ENCODE results near the gene GDI2.
A peak's percentile ranks its signal among the peaks of the same experiment; 100 is the strongest.
"Not testable (repeated sequence)": the region's sequence is repeated elsewhere in the genome, so short reads cannot be mapped to it uniquely, and the experiment has no call there.

Gene GDI2

DNA sequence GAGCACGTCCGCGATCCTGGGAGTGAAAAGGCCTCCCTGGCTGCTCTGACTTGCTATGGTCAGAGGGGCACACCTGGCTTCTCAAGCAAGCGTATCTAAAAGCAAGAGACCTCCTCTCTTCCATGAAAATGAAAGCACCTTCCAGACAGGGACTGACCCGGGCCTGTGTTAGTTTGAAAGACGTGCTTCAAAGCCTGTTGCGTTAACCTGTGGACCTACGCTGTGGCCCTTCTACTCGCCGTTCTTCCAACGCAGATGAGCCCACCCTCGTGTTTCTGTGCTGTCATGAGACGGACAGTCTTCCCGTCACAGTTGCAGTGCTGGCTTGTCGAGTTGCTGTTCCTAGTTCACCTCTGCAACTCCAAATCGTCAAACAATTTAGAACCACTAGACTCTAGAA, 15.5 kb upstream of the GDI2 start:
- DNase-seq (ENCODE audit: low read depth in 2 of 2, low spot score in 1 of 2) = no peak

DNA sequence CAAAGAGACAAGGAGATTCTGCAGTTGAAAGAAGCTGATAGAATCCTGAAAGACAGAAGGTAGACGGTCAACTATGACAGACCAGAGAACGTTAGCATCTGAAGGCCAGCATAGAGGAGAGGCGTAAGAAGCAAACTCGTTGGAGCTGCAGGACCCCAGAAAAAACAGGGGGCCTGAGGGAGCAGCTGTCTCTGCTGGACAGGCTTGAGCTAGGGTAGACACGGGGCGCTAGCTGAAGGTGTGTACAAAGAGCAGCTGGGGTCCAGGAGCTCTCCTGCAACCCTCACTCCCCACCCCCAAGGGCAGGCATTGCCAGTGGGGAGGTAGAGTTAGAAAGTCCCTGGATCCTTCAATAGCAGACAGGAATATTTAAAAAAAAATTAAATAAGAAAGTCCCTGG, 14.6 kb upstream of the GDI2 start:
- no peak for DNase-seq (ENCODE audit: low read depth in 2 of 2, low spot score in 1 of 2)

DNA sequence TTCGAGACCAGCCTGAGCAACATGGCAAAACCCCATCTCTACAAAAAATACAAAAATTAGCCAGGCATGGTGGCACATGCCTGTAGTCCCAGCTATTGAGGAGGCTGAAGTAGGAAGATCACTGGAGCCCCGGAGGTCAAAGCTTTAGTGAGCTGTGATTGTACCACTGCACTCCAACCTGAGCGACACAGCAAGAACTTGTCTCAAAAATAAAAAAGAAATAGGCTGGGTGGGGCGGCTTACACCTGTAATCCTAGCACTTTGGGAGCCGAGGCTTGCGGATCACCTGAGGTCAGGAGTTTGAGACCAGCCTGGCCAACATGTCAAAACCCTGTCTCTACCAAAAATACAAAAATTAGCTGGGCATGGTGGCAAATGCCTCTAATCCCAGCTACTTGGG, 13.3 kb upstream of the GDI2 start:
- DNase-seq (ENCODE audit: low read depth in 2 of 2, low spot score in 1 of 2) = not testable (repeated sequence)

DNA sequence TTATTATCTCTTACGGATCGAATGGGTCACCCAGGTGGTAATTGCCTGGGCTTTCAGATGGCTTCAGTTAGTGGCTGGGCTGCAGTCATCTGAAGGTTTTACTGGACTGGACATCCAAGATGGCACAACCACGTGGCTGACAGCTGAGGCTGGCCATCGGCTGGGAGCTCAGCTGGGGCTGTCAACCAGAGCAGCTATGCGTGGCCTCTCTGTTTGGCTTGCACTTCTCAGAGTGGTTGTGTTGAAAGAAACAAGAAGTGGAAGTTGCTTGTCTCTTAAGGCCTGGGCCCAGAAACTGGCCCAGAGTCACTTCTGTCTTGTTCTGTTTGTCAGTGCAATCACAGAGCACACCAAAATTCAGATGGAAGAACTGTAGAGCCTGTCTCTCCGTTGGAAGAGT, 5.7 kb upstream of the GDI2 start:
- DNase-seq (ENCODE audit: low read depth in 2 of 2, low spot score in 1 of 2) = no peak

DNA sequence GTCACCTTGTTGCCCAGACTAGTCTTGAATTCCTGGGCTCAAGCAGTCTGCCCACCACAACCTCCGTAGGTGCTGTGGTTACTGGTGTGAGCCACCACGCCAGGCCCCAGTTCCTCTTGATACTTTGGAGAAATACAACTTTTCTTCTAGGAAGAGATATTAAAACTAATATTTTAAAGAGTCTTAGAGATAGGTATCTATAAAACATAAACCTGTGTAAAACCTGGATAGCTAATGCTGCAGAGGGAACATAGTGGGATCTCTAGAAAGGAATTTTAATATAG, 4.8 kb upstream of the GDI2 start:
- no peak for DNase-seq (ENCODE audit: low read depth in 2 of 2, low spot score in 1 of 2)

DNA sequence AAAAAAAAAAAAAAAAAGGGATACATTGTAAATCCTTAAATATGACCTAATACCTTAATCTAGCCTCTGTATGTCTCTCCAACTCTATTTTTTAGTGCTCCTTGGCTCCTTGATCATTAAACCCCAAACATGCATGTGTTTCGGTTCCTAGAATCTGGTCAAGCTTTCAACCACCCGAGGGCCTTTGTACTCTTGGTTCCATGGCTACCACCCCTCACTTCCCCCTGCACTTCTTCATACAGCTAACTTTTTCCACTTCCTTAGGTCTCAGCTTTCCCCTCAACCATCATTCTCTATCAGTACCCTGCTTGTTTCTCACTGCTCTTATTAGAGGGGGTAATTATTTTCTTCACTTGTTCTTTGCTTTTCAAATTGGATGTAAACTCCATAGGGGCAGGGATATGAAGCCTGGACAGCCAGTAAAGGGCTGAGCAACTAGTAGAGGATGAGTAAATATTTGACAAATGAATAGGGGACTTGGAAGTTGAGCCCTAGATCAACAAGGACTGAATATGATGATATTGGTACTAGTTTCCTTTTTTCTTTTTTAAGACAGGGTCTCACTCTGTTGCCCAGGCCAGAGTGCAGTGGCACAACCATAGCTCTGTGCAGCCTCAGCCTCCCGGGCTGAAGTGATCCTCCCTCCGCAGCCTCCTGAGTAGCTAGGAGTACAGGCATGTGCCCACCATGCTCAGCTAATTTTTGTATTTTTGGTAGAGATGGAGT, 4.3 kb upstream of the GDI2 start:
- DNase-seq (ENCODE audit: low read depth in 2 of 2, low spot score in 1 of 2) = no peak

DNA sequence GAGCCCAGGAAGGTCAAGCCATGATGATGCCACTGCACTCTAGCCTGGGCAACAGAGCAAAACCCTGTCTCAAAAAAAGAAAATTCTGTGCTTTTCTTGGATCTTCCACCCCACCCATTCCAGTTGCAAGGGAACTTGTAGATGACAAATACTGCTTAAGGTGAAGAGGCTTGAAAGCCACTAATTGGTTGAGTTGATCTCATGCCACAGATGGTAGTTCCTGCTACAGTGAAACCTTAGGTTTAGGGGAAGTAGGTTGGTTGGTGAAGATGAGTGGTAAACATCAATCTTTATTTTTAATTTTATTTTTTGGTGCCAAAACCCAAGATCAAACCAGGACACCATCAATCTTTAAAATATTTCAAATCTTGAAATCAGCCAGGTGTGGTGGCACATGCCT, 2.9 kb upstream of the GDI2 start:
- no peak for DNase-seq (ENCODE audit: low read depth in 2 of 2, low spot score in 1 of 2)

DNA sequence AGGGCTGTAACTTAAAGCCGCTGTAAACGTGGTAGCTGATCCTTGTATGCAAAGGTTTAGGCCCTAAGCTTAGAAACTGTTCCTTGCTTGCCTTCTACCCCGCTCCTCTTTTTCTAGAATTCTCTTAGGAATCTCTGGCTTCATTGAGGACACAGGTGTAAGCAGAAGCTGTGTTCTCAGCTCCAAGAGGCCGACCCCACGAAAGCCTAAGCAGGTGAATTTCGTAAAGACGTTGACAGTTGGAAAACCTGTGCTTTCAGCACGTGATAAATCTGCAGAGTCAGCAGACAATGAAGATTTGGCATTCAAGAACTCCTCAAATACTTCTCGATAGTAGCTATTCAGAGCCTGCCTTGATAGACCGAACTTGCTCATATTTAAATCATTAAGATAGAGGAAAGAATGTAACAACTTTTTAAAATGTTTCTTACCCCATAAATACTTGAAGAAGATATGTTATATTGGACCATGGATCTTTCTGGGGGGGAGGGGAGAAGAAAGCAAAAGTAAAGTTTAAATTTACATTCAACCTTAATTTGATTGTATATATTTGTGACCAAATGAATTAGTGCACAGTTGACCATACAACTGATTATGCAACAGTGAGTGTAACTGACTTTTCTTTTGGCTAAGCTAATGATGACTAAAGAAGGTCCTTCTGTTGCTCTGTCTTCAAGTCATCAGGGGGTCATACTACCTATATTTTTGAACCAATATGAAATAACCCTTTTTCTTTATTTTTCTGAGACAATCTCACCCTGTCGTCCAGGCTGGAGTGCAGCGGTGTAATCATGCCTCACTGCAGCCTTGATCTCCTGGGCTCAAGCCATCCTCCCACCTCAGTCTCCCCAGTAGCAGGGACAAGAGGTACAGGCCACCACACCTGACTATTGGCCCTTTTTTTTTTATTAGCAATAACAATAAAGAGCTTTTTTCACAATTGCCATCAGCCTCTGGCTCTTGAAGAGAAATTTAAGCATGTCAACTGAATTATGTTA, 1.2 kb upstream of the GDI2 start:
- DNase-seq (ENCODE audit: low read depth in 2 of 2, low spot score in 1 of 2) = no peak

DNA sequence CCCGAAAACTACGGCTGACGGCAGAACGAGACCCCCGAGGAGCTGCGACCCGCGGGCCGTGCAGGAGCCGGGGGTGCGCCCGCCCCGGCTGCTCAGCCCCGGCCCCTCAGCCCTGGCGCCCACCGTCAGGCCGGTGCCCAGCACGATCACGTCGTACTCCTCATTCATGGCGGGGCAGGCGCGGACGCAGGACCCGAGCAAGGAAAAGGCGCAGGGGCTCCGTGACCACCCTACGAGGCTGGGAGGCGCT, 218 bp downstream of the GDI2 start:
- peak in 1 of 2 donors; percentile 8 for DNase-seq (ENCODE audit: low read depth in 2 of 2, low spot score in 1 of 2)

DNA sequence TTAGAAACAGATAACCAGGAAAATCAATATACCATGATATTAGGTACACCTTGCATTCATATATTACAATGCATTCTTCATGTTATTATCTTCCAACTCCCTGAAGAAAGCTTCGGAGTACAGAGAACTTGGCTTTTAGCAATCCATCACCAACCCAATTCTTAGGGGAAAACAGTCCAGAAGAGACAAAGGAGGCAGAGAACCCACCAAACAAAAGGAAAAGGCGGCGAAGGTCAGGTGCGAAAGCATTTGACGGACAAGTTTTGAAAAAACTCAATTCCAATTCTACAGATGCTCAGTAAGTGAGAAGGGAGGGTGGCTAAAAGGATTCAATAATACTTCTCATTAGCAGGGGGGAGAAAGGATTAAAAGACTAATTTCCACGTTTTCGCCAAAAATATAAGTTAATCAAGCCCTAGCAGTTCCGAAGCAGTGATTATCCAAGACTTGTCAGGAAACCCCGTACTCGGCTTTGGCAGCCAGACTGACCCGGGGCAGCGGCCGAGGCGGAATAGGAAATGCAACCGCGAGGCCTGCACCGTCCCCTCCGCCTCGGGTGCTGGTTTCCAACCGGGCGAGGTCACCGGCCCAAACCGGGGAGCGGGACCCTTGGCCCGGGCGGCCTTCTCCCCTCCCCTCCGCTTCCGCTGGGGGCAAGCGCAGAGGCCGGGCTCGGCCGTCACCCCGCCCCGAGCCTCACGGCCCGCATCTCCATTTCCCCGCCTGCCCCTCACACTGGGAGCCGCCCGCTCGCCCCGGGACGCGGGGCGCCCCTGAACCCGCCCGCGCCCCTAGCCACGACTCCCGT, 747 bp downstream of the GDI2 start:
- peak; percentile 9 for DNase-seq (ENCODE audit: low read depth in 2 of 2, low spot score in 1 of 2)

DNA sequence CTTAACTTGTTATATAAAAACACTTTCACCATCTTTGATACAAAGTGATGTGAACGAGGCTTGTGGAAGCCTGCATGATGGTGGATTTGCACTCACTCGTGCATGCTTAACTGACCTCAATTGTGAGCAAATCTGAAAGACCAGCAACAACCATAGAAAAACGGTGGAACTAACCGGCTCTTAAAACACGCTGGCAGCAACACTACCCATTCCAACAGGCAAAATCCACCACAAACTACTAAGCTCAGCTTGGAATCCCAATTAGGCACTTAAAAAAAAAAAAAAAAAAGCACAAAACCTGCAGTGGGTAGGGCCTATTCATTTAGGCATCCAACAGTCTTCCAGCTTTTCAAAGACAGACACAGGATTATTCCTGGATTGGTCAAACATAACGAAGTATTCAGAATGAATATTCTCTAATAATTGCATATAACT, 1.8 kb downstream of the GDI2 start:
- DNase-seq (ENCODE audit: low read depth in 2 of 2, low spot score in 1 of 2) = no peak

DNA sequence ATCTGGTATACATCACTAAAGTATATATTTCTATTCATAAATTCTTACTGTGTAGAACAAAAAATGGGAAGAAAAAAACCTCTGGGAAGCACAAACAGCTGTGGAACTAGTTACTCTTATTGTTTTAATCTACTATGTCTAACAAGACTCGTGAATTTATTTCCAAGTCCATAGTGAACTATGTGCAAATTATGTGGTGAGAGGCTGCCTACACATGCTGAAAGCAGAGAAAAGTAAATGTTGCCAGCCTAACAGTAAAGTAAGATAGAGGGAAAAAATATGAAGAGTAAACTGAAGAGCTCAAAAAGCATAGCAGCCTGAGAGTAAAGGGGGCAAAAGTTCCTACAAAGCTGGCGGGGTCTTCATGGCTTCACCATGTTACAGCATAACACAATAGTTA, 3.0 kb downstream of the GDI2 start:
- DNase-seq (ENCODE audit: low read depth in 2 of 2, low spot score in 1 of 2) = no peak

DNA sequence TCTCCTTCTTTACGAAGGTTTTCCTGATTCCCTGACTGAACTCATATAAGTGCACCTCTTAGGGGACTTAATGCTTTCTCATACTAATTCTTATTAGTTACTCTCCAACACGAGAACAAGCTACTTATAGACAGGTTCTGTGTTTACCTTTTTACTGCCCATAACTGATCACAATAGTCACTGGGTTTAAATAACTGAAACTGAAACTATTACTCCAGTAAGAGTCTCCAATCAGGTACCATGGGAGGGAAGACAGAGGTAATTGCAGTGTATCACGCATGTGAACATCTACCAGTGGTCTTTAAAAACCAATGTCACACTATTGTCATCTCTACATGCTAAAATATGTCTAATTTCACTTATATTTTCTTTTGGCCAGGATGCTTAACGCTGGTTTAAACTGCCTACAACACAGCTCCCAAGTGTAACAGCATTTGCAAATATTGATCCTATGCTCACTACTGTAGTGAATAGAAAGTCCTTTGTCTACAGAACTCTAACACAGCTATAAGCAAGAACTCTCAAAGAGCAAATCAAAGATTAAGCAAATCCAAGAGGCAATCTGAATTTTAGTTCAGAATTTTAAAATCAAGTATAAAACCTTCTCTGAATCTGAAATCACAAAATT, 3.6 kb downstream of the GDI2 start:
- no peak for DNase-seq (ENCODE audit: low read depth in 2 of 2, low spot score in 1 of 2)

DNA sequence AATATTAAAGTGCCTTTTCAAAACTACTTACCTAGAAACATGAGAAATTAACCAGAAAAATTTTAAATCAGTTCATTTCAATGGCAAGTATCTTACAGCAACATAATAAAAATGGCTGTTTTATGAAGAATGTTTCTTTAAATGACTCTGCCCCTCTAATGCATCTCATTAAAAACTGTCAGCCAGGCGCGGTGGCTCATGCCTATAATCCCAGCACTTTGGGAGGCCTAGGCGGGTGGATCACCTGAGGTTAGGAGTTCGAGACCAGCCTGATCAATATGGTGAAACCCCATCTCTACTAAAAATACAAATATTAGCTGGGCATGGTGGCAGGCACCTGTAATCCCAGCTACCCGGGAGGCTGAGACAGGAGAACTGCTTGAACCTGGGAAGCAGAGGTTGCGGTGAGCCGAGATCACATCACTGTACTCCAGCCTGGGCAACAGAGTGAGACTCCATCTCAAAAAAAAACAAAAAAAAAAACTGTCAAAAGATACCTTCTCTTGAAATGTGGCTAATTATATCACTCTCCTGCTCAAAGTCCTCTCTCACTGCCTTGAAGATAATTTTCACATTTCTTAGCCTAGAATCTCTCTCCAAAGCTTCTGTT, 4.3 kb downstream of the GDI2 start:
- DNase-seq (ENCODE audit: low read depth in 2 of 2, low spot score in 1 of 2) = not testable (repeated sequence)

DNA sequence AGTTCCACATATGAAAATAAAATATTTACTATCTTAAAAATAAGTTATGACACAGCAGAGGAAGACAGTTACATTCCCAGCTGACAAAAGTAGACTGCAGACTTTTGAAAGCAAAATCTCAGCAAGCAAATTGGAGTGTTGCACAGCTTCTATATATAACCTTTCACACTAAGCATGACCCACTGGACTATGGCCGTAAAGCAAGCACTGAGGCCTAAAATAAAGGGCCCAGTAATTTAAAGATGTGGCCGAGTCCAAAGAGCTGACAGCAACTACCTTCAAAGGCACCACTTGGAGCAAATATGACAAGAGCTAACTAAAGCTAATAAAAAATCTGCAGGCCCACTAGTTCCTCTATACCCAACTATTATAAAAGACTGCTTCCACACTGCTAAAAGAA, 6.5 kb downstream of the GDI2 start:
- DNase-seq (ENCODE audit: low read depth in 2 of 2, low spot score in 1 of 2) = no peak

DNA sequence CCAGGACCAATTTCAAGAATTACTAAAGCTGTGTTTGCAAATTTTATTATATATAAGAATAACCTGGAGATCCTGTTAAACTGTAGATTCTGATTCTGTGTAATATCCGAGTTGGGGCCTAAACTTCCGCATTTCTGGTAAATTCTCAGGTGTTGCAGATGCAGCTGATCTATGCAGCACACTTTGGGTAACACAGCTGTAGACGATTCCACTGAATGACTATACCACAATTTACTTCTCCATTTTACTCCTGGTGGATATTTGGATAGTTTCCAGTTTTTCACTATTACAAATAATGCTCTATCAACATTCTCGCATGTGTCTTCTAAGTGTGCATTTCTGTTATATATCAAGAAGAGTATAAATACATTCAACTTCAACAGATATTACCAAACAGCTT, 7.5 kb downstream of the GDI2 start:
- DNase-seq (ENCODE audit: low read depth in 2 of 2, low spot score in 1 of 2) = no peak

DNA sequence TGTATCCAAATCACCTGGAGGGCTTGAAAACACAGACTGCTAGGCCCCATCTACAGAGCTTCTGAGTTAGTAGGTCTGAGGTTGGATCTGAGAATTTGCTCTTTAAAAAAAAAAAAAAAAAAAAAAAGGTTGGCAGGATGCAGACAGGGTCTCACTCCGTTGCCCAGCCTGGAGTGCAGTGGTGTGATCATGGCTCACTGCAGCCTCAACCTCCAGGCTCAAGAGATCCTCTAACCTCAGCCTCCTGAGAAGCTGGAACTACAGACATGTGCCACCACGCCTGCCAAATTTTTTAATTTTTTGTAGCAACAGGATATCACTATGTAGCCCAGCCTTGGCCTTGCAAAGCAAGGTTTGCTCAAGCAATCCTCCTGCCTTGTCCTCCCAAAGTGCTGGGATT, 8.0 kb downstream of the GDI2 start:
- no peak for DNase-seq (ENCODE audit: low read depth in 2 of 2, low spot score in 1 of 2)

DNA sequence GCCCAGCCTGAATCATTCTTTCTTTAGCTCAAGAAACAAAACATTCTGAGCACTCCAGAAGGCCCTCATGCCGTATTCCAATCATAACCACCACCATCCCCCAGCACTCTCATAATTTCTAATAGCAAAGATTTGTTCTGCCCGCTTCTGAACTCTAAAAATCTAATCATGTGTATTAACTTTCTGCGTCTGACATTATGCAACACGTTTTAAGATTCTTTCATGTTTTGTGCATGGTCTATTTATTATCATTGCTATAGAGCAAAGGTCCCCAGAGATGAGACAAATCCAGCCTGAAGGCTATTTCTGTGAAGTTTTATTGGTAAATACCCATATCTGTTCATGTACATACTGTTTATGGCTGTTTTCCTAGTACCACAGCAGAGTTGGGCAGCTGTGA, 8.8 kb downstream of the GDI2 start:
- no peak for DNase-seq (ENCODE audit: low read depth in 2 of 2, low spot score in 1 of 2)

DNA sequence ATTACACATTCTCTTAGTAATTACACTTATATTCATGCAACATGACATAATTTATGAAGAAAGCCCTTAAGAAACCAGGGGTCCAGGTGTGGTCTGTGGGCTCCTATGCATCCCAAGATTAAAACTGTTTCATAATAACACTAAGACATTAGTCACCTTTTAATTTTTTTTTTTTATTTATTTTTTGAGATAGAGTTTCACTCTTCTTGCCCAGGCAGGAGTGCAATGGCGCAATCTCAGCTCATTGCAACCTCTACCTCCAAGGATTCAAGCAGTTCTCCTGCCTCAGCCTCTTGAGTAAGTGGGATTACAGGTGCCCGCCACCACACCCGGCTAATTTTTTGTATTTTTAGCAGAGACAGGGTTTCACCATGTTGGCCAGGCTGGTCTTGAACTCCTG, 12.5 kb downstream of the GDI2 start:
- DNase-seq (ENCODE audit: low read depth in 2 of 2, low spot score in 1 of 2) = no peak

DNA sequence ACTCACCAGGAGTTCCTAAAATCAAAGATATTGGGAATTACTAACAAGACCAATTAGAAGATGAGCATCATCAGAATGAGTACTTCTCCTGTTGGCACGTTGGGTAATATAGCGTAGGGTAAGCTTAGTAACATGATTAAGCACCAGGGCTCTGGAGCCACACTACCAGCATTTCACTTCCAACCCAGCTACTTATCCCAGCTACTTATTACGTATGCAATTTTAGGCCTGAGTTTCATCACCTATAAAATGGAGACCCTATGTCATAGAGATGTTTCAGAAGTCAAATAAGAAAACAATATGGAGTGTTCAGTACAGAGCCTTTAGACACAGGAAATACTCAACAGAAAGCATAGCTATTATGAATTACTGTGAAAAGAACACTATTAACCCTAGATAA, 19.0 kb downstream of the GDI2 start:
- DNase-seq (ENCODE audit: low read depth in 2 of 2, low spot score in 1 of 2) = no peak

DNA sequence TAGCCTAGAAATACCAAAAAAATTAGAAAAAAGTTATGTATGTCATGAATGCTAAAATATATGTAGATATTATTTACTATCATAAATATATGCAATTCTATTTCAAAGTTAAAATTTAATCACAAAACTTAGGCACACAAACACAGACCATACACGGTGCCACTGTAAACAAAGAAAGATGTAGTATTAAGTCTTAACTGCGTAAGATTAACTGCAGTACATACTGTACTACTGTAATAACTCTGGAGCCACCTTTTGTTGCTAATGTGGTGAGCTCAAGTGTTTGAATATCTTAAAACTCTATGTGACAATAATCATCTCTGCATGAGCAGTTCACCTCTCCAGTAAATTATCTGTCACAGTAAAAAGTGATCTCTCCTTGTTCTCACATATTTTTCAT, 23.6 kb downstream of the GDI2 start:
- no peak for DNase-seq (ENCODE audit: low read depth in 2 of 2, low spot score in 1 of 2)

All from stimulated activated CD8-positive, alpha-beta memory T cell treated with anti-CD3 and anti-CD28 coated beads, Interleukin-4, amount 100 ng/mL, for 1 hour (primary cell).